ENCODE data around the gene EEPD1. TPM values are rescaled to one million over a fixed set of nuclear protein-coding genes. Genes with fewer than 3 reads are reported as not detected.
A peak's percentile ranks its signal among the peaks of the same experiment; 100 is the strongest.

The EEPD1 gene
- total and polyA plus RNA-seq, 11 donors = 3.7 to 12.2 (median 7.7) TPM

DNA sequence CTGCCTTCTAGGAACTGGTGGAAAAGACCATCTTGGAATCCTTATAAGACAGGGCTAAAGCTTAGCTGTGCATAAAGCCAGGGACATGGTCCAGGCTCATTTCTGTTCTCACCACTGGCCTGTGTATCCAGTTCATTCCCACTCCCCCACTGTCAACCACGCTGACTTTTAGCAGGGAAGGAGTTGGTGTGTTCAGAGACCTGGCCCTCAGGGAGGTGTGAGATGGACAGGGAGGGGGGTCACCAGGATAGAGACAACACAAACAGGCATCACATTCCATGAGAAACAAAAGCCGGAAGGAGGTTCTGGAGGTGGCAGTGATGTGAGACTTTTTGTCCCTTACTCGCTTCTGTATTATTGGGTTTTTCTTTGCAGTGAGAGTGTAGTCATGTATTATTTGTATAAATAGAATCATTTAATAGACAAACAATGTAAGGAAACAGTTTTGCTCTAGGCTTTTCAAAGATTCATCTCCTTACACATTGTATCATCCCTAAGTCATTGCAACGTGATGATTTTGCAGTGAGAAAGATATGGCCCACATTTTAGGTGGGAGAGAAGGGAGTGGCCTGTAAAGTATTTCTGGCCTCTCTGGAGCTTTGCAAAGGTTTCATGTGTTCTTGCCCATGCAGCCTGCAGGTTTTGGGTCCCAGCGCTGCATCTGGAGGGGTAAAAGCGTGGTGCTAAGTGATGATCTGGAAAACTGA, 52.0 kb downstream of the EEPD1 start:
- ATAC-seq = no peak
- intact Hi-C loops (cut with DNase I) = loop anchor here in 4 of 10 donors (5.0 to 10.0 kb wide), 5 partner anchors 43 to 80 kb away; partner anchors contain the start of gene EEPD1 (in 1 of the 4)
- Histone ChIP-seq H3K27ac (peak overlapping the region in 1 of 12 donors; percentile 14), H3K4me3 (no peak overlapping the region), H3K4me1 (peaks cover 6 to 83% (median 50%) of the 10 kb centered on the region in 12 donors), H3K36me3 (no peaks in the 10 kb centered on the region), H3K9me3 (no peaks in the 10 kb centered on the region), H3K27me3 (no peaks in the 10 kb centered on the region)
- TF ChIP-seq POLR2A (IDR thresholded peaks at IDR 0.05) = no peak
- TF ChIP-seq, protein P1, sequence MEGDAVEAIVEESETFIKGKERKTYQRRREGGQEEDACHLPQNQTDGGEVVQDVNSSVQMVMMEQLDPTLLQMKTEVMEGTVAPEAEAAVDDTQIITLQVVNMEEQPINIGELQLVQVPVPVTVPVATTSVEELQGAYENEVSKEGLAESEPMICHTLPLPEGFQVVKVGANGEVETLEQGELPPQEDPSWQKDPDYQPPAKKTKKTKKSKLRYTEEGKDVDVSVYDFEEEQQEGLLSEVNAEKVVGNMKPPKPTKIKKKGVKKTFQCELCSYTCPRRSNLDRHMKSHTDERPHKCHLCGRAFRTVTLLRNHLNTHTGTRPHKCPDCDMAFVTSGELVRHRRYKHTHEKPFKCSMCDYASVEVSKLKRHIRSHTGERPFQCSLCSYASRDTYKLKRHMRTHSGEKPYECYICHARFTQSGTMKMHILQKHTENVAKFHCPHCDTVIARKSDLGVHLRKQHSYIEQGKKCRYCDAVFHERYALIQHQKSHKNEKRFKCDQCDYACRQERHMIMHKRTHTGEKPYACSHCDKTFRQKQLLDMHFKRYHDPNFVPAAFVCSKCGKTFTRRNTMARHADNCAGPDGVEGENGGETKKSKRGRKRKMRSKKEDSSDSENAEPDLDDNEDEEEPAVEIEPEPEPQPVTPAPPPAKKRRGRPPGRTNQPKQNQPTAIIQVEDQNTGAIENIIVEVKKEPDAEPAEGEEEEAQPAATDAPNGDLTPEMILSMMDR (IDR thresholded peaks at IDR 0.05) = no peak
- no peak for DNase-seq
- WGBS, 4 donors = 62 to 75% (median 73%) methylated on average over 6 of the region's 6 CpGs

DNA sequence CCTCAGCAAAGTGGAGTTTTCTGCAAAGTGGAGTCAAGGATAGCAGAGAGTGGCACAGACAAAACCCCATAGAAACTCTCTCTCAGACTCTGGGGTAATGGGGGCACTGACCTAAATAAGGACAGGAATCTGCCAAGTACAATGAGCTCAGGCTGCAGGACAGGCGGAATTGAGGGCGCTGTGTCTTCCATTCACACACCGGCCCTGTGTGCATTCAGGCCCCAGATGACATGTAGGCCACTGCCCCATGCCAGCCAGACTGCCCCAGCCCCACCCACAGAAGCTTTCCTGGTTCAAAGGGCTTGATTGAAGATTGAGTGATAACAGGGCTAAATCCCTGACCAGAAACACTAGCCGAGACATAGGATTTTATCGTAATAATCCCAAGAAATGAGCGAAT, 52.7 kb downstream of the EEPD1 start:
- intact Hi-C loops (cut with DNase I) = loop anchor here in 4 of 10 donors (5.0 to 10.0 kb wide), 5 partner anchors 44 to 79 kb away; partner anchors contain the start of gene EEPD1 (in 1 of the 4)
- Histone ChIP-seq H3K9me3 (no peaks in the 10 kb centered on the region), H3K27ac (no peak overlapping the region), H3K4me3 (no peak overlapping the region), H3K36me3 (no peaks in the 10 kb centered on the region), H3K27me3 (no peaks in the 10 kb centered on the region), H3K4me1 (peaks cover 6 to 90% (median 56%) of the 10 kb centered on the region in 12 donors)
- TF ChIP-seq POLR2A (IDR thresholded peaks at IDR 0.05) = no peak
- TF ChIP-seq, protein P1 (IDR thresholded peaks at IDR 0.05) = no peak
- ATAC-seq = peak in 1 of 4 donors; percentile 15
- DNase-seq = no peak
- 85 to 94% (median 88%) methylated on average over 6 of the region's 6 CpGs for WGBS, 4 donors

DNA sequence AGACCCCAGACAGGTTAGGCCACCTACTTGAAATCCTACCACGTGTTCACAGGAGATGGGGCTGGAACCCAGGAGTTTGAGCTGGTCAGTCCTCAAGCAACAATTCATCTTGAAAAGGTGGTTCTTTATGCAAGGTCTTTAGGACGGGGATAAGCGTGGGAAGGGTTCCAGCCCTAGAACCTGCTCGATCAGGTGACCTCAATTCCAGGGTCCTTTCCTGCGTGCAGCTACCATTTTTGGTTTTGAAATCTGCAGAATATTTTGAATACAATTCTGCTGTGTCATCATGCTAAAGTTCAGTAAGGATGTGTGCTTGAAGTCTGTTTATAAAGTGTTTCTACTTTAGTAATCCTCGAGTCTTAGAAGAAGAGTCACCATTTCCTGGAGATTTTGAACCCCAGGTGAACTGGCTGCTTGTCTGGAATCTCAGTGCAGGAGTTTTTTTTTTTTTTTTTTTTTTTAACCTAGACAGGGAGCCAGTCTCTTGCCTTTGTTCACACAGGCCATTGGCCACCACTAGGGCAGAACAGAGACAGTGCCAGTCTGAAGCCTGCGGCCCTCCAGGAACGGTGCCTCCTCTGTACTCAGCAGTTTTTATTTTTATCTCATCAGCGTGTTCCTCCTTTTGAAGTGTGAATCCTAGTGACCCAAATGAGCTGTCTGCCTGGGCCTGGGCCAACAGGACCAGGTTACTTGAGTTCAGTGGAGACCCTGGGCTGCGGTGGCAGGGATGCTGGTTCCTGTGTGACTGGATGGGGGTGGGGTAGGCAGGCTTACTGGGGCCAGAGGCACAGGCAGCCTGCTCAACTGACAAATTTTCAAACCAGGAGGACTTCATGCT, 54.6 kb downstream of the EEPD1 start:
- H3K36me3 ChIP-seq = no peaks in the 10 kb centered on the region
- DNase-seq (peak; percentile 42 to 81 (median 59)), ATAC-seq (peak; percentile 70 to 89 (median 85))
- intact Hi-C loops (cut with DNase I) = loop anchor here in 4 of 10 donors (5.0 to 10.0 kb wide), 5 partner anchors 45 to 77 kb away; partner anchors contain the start of gene EEPD1 (in 1 of the 4)
- H3K27ac ChIP-seq = peak overlapping the region in 6 of 12 donors; percentile 10 to 70 (median 30)
- H3K4me3 ChIP-seq = no peak overlapping the region
- TF ChIP-seq, protein P1 (IDR thresholded peaks at IDR 0.05) = peak in 5 of 12 donors; percentile 14 to 29 (median 22)
- no peak for TF ChIP-seq POLR2A (IDR thresholded peaks at IDR 0.05)
- H3K4me1 ChIP-seq = peaks cover 6 to 83% (median 54%) of the 10 kb centered on the region in 12 donors
- no peaks in the 10 kb centered on the region for H3K27me3 ChIP-seq
- no peaks in the 10 kb centered on the region for H3K9me3 ChIP-seq
- 47 to 53% (median 51%) methylated on average over 10 of the region's 10 CpGs for WGBS, 4 donors
